GM19463 (cell line): ENCODE data around the gene CAPRIN1.
"Not testable (repeated sequence)": the region's sequence is repeated elsewhere in the genome, so short reads cannot be mapped to it uniquely, and the experiment has no call there.

Experiments
- ATAC-seq: cut with Tn5 transposase; IDR thresholded peaks from one replicate; pipeline ENCODE4 v1.9.1; 2021; ENCODE audit warnings: mild to moderate bottlenecking, moderate library complexity; ENCODE audit not compliant: unreplicated experiment

CAPRIN1 gene

DNA sequence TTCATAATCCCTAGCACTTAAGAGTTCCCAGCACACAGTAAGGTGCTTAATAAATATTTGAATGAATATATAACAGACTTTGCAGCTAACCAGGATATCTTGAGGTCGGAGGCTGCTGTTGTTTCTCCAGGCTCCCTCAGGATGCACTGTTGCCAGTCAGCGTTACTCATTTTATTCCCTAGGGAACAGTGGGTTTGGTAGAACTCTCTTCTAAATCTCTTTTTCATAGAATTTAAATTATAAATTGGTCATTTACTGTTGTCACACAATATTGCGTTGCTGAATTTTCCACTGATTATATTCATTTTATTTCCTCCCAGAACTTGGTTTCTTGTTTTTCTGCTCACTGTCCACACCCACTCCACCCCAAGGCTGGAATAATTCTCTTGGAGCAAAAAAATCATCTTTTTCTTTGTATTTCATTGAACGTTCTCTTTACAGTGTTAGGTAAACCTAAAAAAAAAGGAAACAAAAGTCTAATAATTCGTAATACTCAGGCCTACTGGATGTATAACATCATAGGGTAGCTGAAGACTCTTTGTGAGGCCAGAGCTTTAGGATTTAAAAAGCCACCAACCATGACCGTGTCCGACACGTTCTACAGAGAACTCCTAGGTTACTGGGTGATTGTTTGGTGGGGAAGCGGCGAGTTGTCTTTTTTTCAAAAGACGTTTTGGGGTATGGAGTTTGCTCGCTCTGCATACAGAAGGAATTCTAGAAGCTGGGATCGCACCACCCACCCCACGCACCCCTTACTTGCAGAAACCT is 766 bp upstream of the CAPRIN1 start:
- no peak for ATAC-seq

DNA sequence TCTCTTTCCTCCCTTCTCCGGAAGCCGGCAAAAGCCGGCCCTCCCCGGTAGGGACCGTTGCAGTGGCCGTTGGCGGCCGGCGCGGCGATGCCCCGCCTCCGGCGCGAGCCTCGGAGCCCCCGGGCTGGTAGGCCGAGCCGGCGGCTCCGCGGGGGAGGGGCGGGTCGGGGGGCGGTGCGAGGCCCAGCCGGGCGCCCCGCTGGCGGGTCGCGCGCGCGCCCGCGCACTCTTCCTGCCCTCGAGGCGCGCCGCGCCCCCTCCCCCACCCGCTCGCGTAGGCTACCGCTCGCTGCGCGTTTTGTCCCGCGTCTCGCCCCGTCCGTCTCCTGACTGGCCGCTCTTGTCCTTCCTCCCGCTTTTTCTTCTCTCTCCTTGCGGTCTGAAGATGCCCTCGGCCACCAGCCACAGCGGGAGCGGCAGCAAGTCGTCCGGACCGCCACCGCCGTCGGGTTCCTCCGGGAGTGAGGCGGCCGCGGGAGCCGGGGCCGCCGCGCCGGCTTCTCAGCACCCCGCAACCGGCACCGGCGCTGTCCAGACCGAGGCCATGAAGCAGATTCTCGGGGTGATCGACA is 591 bp downstream of the CAPRIN1 start:
- ATAC-seq: peak; percentile 51

DNA sequence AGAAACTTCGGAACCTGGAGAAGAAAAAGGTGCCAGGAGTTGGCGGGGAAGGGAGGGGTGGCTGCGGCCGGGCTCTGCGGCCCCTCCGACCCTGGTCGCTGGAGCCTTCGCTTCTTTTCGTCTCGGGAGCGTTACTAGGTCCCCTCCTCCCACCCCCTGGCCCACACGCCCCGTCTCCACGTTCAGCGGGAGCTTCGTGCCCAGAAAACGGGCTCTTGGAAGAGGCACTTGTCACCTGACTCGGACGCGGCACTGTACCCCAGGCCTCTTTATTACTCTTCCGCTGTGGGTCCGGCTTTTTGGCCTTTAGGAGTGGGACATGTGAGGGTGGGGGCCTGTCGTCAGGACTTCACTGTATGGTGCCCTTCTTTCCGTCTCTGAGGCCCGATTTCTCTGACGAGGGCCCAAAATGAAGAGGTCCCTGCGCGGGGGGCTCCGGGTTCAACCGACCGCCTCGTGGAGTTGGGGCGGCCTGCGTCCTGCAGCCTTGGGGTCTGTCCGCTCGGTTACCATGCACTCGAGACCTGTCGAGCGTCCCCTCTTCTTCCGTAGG is 1.2 kb downstream of the CAPRIN1 start:
- ATAC-seq: no peak

DNA sequence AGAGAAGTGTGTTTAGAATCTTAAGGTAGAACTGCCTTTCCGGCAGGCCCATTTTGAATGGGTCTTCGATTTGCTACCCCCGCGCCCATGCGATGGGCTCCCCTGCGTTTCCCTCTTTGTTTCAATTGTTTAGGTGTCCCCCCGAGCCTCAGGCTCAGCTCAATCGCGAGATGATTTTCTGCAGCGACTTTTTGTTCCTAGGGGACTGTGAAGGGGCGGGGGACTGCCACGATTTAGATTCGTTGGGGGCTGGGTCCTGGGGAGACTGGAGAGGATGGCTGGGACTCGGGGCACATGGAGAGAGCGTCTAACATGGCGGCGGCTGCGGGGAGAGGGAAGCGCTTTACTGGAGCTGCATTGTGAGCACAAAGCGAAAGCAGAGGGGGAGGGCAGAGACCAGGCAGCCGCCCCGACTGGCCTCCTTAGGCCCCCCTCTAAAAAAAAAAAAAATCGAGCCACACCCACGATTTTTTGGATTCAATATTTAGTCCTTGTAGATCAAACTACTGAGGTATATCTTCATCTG is 1.7 kb downstream of the CAPRIN1 start:
- peak; percentile 39 for ATAC-seq

DNA sequence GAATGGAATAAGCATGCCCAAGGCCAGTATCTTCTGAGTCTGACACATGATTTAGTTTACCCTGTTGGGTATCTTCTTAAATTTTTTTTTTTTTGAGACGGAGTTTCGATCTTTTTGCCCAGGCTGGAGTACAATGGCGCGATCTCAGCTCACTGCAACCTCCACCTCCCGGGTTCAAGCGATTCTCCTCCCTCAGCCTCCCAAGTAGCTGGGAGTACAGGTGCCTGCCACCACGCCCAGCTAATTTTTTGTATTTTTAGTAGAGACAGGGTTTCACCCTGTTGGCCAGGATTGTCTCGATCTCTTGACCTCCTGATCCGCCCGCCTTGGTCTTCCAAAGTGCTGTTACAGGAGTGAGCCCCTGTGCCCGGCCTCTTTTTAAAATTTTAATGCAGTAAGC is 2.8 kb downstream of the CAPRIN1 start:
- not testable (repeated sequence) for ATAC-seq

DNA sequence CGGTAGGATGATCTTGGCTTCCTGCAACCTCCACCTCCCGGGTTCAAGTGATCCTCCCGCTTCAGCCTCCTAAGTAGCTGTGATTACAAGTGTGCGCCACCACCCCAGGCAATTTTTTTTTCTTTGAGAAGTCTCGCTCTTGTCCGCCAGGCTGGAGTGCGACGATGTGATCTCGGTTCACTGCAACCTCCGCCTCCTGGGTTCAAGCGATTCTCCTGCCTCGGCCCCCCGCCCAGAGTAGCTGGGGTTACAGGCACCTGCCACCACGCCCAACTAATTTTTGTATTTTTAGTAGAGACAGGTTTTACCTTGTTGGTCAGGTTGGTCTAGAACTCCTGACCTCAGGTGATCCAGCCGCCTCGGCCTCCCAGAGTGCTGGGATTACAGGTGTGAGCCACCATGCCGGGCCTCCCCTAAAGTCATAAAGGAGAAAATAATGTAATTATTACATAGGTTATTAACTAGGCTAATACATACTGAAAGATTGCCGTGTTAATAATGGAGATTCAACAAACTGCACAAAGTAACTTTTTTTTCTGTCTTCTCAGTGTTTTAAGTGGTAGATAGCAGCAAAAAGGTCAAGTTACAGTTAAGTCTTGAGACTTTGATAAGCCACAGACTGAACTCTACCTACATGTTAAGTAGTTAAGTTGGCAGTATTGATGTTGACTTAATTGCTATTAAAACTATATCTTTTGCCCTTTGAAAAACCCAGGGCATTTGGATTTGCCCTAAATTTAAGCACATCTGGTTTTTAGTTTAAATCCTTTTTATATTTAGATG is 3.9 kb downstream of the CAPRIN1 start:
- ATAC-seq: no peak

DNA sequence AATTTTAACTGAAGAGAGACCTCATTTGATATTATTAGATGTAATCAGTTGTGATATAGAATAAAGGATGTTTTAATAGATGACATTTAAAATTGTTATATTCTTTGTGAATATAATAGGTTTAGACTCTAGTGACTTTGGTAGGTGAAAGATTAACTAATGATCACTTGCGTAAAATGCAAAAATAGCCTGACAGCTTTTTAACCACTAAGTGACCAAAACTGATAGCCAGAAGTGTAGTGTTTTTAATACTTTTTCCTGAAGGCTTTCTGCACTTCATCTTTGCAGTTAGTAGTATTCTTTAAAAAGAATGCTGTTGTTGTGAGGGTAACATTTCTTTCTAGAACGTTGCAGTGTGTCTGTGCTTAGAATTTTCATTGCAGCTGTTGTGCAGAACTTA is 5.1 kb downstream of the CAPRIN1 start:
- ATAC-seq: no peak

DNA sequence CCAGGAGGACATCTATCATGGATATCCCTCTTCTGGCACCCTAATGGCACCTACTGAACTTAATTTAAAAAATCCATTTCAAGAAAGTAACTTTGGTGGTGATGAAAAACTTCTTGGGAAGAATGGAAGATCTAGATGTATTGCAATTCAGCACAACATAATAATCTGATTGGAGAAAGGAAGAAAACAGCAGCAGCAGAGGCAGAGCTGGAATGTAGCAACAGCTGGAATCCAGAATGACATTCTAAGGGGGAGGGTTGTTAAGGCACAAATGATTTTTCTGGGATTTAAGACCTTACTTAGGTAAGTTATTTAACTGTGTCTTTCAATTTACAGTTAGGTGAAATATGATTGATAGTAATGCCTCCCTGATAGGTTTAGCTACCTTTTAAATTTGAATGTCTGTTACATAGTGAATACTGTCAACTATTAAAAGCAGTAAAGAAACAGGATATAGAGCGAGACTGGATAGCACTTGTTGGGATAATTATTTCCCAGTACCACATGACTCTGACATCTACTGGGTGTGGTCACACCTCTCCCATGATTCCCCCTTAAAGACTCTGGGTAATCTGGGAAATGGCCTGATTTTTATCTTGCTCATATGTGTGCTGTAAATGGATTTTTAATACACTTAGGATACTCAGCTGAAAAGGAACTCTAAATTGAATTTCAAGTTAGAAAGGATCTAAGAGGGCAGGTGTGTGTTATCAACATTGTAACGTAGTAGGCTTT is 11.7 kb downstream of the CAPRIN1 start:
- ATAC-seq: no peak

DNA sequence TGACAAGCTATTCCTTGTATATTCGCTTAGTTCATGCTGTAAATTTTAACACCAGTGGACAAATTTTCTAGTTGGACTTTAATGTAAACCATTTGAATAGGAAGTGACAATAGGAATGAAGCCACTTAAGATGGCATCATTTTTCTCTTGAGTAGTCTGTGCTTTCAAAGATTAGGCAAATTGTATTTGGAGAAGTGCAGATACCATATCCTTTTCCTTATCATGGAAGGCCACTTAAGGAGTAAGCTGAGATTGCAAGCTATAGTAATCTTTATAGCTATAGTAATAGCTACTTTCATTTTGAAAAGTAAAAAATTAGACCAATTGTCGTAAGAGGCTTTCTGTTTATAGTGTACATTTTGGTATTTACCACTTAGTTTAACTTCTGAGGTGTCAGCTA is 12.8 kb downstream of the CAPRIN1 start:
- ATAC-seq: no peak

DNA sequence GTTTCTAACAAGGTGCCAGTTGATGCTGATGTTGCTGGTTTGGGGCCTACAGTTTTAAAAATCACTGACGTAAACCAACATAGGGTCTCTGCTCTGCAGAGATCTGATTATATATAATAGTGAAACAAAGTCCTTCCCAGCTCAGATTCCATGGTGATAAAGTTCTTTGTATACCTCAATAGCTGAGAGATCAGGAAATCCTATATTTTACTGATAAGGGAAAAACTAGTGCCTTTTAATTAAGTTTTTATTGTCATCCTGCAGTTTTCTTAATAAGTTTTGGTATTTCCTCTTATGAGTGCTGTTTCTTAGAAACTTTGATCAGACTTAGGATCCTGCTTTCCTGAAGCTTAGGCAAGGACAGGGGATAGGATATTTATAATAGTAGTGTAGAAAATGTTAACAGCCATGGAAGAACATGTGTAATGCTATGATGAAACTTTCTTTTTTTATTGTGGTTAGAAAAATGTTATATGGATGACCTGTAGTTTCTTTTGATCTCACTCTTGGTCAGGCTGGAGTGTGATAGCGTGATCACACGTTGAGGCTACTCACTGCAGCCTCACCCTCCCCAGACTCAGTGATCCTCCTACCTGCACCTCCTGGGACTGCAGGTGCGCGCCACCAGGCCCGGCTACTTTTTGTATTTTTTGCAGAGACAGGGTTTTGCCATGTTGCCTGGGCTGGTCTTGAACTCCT is 14.1 kb downstream of the CAPRIN1 start:
- no peak for ATAC-seq

DNA sequence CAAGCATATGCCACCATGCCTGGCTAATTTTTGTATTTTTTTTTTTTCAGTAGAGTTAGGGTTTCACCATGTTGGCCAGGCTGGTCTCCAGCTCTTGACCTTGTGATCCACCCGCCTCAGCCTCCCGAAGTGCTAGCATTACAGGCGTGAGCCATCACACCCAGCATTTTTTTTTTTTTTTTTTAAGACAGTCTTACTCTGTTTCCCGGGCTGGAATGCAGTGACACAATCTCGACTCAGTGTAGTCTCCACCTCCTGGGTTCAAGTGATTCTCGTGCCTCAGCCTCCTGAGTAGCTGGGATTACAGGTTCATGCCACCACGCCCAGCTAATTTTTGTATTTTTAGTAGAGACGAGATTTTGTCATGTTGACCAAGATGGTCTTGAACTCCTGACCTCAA is 15.2 kb downstream of the CAPRIN1 start:
- not testable (repeated sequence) for ATAC-seq

DNA sequence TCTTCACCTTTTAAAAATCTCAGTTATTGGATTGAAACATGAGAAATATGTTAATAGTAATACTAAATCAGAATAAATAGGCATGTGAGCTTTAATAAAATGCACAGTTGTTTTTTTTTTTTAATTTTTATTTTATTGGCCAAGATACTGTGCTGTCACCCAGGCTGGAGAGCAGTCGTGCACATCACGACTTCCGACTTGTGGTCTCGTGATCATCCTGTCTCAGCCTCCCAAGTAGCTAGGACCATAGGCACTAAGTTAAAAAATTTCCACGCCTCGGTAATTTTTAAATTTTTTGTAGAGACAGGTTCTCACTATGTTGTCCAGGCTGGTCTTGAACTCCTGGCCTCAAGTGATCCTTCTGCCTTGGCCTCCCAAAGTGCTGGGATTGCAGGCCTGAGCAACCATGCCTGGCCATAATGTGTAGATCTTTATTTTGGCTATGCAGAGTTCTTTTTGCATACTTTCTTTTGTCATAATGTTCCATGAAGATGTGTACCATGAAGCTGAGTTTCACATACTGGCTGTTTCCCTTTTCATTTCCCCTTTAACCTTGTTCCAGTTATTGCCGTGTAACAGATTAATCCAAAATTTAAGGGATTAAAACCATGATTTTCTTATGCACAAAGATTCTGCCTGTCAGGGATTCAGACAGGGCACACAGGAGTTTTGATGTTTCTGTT is 16.0 kb downstream of the CAPRIN1 start:
- no peak for ATAC-seq

DNA sequence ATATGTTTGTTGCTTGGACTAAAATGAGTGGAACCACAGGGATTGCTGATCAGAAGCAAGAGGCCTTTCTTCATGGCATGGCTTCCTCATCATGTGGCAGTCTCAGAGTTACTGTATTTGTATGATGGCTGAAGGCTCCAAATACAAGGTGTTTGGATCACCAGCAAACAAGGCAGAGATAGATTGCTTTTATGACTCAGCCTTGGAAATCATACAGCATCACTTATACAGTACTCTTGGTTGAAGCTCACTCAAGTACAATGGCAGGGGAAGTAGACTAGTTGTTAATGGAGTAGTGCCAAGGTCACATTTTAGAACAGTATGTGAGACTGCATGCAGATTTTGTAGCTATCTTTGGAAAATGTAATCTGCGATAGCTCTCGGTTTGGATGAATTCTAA is 16.6 kb downstream of the CAPRIN1 start:
- ATAC-seq: no peak

DNA sequence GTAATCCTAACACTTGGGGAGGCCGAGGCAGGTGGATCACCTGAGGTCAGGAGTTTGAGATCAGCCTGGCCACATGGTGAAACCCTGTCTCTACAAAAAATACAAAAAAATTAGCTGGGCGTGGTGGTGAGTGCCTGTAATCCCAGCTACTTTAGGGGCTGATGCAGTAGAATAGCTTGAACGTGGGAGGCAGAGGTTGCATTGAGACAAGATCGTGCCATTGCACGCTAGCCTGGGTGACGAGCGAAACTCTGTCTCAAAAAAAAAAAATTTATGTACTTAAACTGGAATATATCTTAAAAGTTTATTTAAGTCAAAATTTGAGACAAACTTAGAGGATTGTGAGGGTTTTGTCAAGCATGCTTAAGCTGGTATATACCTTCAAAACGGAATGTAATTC is 19.8 kb downstream of the CAPRIN1 start:
- ATAC-seq: not testable (repeated sequence)

DNA sequence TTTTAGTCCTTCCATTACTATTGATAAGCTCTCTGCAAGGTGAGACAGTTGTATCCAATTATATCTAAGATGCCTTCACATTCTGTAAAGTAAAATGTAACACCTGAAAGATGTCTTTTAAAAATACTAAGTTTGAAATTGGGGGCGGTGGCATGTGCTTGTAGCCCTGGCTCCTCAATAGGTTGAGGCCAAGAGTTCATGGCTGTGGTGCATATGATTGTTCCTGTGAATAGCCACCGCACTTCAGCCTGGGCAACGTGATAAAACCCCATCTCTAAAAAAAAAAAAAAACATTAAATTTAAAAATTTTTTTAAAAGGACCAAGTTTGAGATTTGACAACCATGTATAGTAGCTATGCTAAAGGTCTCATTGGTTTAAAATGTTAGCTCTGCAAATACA is 20.5 kb downstream of the CAPRIN1 start:
- ATAC-seq: no peak

DNA sequence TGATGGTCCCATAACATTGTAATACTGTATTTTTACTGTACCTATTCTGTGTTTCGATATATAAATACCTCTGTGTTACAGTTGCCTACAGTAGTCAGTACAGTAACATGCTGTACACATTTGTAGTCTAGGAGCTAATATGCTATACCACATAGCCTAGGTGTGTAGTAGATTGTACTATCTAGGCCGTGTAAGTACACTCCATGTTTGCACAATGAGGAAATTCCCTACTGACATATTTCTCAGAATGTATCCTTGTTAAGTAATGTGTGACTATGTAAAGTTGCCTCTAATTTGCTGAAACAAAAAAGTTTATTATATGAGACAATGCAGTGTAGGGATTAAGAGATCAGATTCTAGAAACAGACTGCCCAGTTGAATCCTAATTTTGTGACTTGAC is 21.3 kb downstream of the CAPRIN1 start:
- no peak for ATAC-seq

DNA sequence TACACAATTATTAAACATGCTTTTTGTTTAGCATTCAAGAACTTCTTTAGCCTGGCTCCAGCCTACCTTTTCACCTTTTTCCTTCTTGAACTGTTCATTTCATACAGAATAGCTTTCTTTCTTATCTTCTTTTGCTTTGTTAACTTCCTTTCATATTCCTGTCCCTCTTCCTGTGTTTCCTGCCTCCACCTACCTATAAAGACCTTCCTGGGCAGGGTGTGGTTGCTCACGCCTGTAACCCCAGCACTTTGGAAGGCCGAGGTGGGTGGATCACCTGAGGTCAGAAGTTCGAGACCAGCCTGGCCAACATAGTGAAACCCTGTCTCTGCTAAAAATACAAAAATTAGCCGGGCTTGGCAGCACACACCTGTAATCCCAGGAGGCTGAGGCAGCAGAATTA is 22.9 kb downstream of the CAPRIN1 start:
- ATAC-seq: no peak

DNA sequence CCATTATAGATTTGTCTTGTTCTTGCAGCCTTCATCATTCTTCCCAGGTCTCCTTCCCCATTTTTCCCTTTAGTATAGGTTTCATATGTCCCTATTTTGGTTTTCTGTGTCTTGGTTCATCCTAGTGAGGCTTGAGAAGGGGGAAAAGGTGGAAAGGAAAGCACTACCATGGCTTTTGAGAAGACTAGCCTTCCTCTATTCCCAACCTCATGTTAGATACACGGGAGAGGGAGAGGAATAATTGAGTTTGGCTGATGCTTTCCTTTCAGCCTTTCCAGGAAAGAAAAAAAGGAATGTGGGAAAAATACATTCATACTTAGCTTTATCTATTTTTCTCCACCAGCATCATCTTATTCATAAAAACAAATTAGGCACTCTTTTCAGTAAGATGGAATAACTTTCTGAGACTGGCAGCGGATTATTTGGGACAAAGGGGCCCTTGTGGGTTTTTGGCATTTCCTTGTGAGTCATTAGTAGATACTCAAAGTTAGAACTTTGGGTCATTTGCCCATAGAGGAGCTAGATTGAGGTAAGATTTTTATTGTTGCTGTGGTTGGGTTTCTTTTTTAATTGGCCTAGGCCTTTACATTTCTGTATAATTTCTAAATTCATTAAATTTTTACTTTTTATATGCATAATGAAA is 23.8 kb downstream of the CAPRIN1 start:
- ATAC-seq: no peak

DNA sequence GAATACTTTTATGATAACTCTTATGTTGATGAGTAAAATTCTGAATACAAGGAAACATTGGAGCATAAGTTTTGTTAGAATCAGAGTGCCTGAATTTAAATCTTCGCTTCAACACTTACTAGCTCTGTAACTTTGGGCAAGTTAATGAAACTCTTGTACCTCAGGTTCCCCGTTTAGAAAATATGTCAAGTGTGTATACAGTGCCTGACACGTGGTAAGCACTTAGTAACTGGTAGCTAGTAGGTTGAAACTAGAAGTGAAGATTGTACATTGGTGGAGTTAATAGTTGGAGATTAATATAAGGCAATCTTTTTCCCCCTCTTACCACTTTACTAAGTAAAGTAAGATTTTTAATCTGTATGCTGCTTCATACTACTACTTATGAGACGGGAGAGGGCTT is 29.1 kb downstream of the CAPRIN1 start:
- no peak for ATAC-seq
